HepG2 (cell line): ENCODE data around the gene PRKN. TPM values are rescaled to one million over a fixed set of nuclear protein-coding genes. Genes with fewer than 3 reads are reported as not detected.

Experiments used
- ATAC-seq: fragments of 200-7000 bp; cut with Tn5 transposase; 3 replicates; pipeline ENCODE4 v1.9.1; 2020; ENCODE audit warnings: mild to moderate bottlenecking, moderate library complexity
- BruUV-seq: library from RNA; stranded (reverse); fragments of 400-500 nt; replicated peaks from 2 replicates; lab custom pipeline; 2021; lab: Mats Ljungman, UMichigan
- CTCF ChIA-PET: fragments of 300-600 bp; formaldehyde crosslinking; extraction: SDS; loops from one replicate; lab custom pipeline; 2021; ENCODE audit warnings: low total read pairs, inconsistent platforms, low intra/inter-chr PET ratio; lab: Yijun Ruan, JAX
- POLR2A ChIA-PET: fragments of 350-600 bp; sonication (Branson Sonifier 250); formaldehyde crosslinking; loops from one replicate; lab custom pipeline; 2020; ENCODE audit warnings: antibody characterized with exemption, inconsistent platforms; lab: Yijun Ruan, JAX
- DNase-seq: peaks from one replicate; pipeline ENCODE4 v3.0.0-alpha.2; 2015; ENCODE audit warnings: low spot score
- FAIRE-seq: peaks from 3 replicates; lab custom pipeline; 2011; peaks lifted over from hg19 to GRCh38; lab: Jason Lieb, UNC
- H2AFZ ChIP-seq: one replicate; pipeline ENCODE4 v1.6.1; 2011; ENCODE audit warnings: low read length, inconsistent platforms
- H3K27ac ChIP-seq: fragments of 300-600 bp; 3 replicates; pipeline ENCODE4 v1.8.0; 2011; ENCODE audit warnings: mixed run types, mild to moderate bottlenecking, mixed read lengths, low read length, inconsistent platforms; ENCODE audit not compliant: insufficient read depth; ENCODE audit errors: extremely low read length
- H3K27me3 ChIP-seq, 2 experiments: fragments of 200-600 bp in 1 of 2; 2 replicates in 1 of 2; 3 replicates in 1 of 2; pipeline versions ENCODE4 v1.6.0 to v1.8.0; 2011; ENCODE audit warnings: low read length in 2 of 2, mild to moderate bottlenecking in 2 of 2, moderate library complexity in 2 of 2, inconsistent platforms in 1 of 2; ENCODE audit not compliant: insufficient read depth in 2 of 2, control insufficient read depth in 1 of 2
- H3K36me3 ChIP-seq, 2 experiments: fragments of 200-600 bp in 1 of 2; replicated peaks in 1 of 2; 2 replicates in 1 of 2; 3 replicates in 1 of 2; pipeline versions ENCODE4 v1.5.1 to v1.8.0; 2011; ENCODE audit warnings: low read length in 2 of 2, inconsistent platforms in 1 of 2; ENCODE audit not compliant: insufficient read depth in 2 of 2, control insufficient read depth in 1 of 2
- H3K4me1 ChIP-seq: 2 replicates; pipeline ENCODE4 v1.5.1; 2012; ENCODE audit warnings: low read length, inconsistent platforms; ENCODE audit not compliant: insufficient read depth
- H3K4me2 ChIP-seq: 2 replicates; pipeline ENCODE4 v1.6.0; 2011; ENCODE audit warnings: low read depth, low read length, inconsistent platforms
- H3K4me3 ChIP-seq, 3 experiments: fragments of 200-600 bp in 1 of 3; sonication (generic), shearing (Covaris generic) in 1 of 3; replicated peaks in 1 of 3; 2 replicates each; pipeline ENCODE4 v1.5.1; 2011 to 2016; ENCODE audit warnings: low read length in 3 of 3, inconsistent platforms in 2 of 3, low read depth in 2 of 3, mild to moderate bottlenecking in 2 of 3, control low read depth in 1 of 3, mixed read lengths in 1 of 3; ENCODE audit not compliant: insufficient read depth in 1 of 3
- H3K79me2 ChIP-seq: one replicate; pipeline ENCODE4 v1.6.1; 2011; ENCODE audit warnings: low read length, inconsistent platforms; ENCODE audit not compliant: insufficient read depth
- H3K9ac ChIP-seq: 2 replicates; pipeline ENCODE4 v1.6.0; 2011; ENCODE audit warnings: mild to moderate bottlenecking, low read depth, low read length, inconsistent platforms; ENCODE audit not compliant: insufficient read depth
- H3K9me3 ChIP-seq: 2 replicates; pipeline ENCODE4 v1.5.1; 2012; ENCODE audit warnings: mild to moderate bottlenecking, low read length
- H4K20me1 ChIP-seq: 2 replicates; pipeline ENCODE4 v1.6.0; 2011; ENCODE audit warnings: inconsistent platforms, mild to moderate bottlenecking, low read length, moderate library complexity; ENCODE audit not compliant: insufficient read depth
- AHR ChIP-seq: IDR thresholded peaks from 2 replicates; pipeline ENCODE4 v1.6.1; 2018; ENCODE audit warnings: missing genetic modification reagents, missing compliant biosample characterization
- RBFOX2 ChIP-seq: fragments of 200-400 bp; formaldehyde crosslinking; IDR thresholded peaks from 2 replicates; pipeline ENCODE4 v1.6.1; 2017; ENCODE audit warnings: low read depth, mild to moderate bottlenecking, low read length
- RCOR2 ChIP-seq: IDR thresholded peaks from 2 replicates; pipeline ENCODE4 v1.6.1; 2016; ENCODE audit warnings: missing biosample characterization, missing genetic modification reagents
- TCF12 ChIP-seq, 2 experiments: fragments of 450-650 bp in 1 of 2; sonication (generic) in 1 of 2; formaldehyde crosslinking in 1 of 2; IDR thresholded peaks; 2 replicates each; pipeline versions ENCODE4 v1.6.1 to v1.8.0; 2017 to 2022; ENCODE audit warnings: antibody characterized with exemption in 1 of 2, mild to moderate bottlenecking in 1 of 2, missing genetic modification reagents in 1 of 2, moderate library complexity in 1 of 2
- TCF7L2 ChIP-seq: IDR thresholded peaks from 2 replicates; pipeline ENCODE4 v1.6.1; 2011; ENCODE audit warnings: mild to moderate bottlenecking, low read depth, low read length, moderate library complexity
- ZFY ChIP-seq: sonication (generic); formaldehyde crosslinking; IDR thresholded peaks from 2 replicates; pipeline ENCODE4 v1.4.0; 2020; ENCODE audit warnings: missing genetic modification reagents
- WGBS: methylation state at CpG from one replicate; pipeline ENCODE4 v1.1.6; 2017; ENCODE audit warnings: low lambda C conversion rate; 5-methylcytosine and 5-hydroxymethylcytosine counted together
- in situ Hi-C: cut with HindIII; loops from 2 replicates; pipeline ENCODE4 v1.10.0; 2017; ENCODE audit warnings: low pct_unique_long_range_greater_than_20kb; ENCODE audit not compliant: extremely low pct_ligation_motif_present
- intact Hi-C: fragments of 100-400 bp; cut with micrococcal nuclease; formaldehyde crosslinking; loops from one replicate; pipeline ENCODE4 v1.10.0; 2022; ENCODE audit not compliant: unreplicated experiment
- polyA plus RNA-seq, 8 experiments: library from polyadenylated mRNA; depleted of rRNA in 3 of 8; stranded (reverse) in 7 of 8; unstranded in 1 of 8; fragments of >200 nt; fragmentation: Illumina TruSeq in 4 of 8; extraction: Trizol in 4 of 8; gene quantifications; 2 replicates each; pipeline versions ENCODE4 v1.2.1 to v1.2.3, GENCODE V29; 2011 to 2016; ENCODE audit warnings: low read depth in 4 of 8, missing spikeins in 1 of 8, mixed read lengths in 1 of 8; ENCODE audit not compliant: insufficient read depth in 1 of 8
- total RNA-seq, 5 experiments: library from RNA; depleted of rRNA; stranded (reverse); fragments of >200 nt; fragmentation: Illumina TruSeq; extraction: Trizol; gene quantifications; 2 replicates each; pipeline ENCODE4 v1.2.3, GENCODE V29; 2016; ENCODE audit warnings: low read depth in 1 of 5
- TF ChIP-seq, protein P1 (sequence below): sonication (generic); formaldehyde crosslinking; IDR thresholded peaks from 2 replicates; pipeline ENCODE4 v1.8.0; 2022; ENCODE audit warnings: mild to moderate bottlenecking, missing genetic modification reagents, moderate library complexity
- TF ChIP-seq, protein P2 (sequence below): sonication (generic); formaldehyde crosslinking; IDR thresholded peaks from 2 replicates; pipeline ENCODE4 v1.4.0; 2020; ENCODE audit warnings: missing genetic modification reagents, low read depth, mild to moderate bottlenecking, borderline replicate concordance

Gene PRKN
- total and polyA plus RNA-seq, 2 of the 13 experiments (the other 11 are each of a cell fraction or from before 2014, with no cell fraction given), result 0.31 to 0.44 TPM

- TF ChIP-seq TCF7L2, result no peak
- TF ChIP-seq, protein P1, sequence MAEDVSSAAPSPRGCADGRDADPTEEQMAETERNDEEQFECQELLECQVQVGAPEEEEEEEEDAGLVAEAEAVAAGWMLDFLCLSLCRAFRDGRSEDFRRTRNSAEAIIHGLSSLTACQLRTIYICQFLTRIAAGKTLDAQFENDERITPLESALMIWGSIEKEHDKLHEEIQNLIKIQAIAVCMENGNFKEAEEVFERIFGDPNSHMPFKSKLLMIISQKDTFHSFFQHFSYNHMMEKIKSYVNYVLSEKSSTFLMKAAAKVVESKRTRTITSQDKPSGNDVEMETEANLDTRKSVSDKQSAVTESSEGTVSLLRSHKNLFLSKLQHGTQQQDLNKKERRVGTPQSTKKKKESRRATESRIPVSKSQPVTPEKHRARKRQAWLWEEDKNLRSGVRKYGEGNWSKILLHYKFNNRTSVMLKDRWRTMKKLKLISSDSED (CRISPR knock-in tag), result no peak
- TF ChIP-seq, protein P2, sequence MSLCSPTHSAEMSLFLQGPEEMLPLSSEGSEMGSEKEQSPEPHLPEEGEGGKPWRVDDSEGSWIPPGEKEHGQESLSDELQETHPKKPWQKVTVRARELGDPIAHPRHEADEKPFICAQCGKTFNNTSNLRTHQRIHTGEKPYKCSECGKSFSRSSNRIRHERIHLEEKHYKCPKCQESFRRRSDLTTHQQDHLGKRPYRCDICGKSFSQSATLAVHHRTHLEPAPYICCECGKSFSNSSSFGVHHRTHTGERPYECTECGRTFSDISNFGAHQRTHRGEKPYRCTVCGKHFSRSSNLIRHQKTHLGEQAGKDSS (CRISPR knock-in tag), result no peak
- TF ChIP-seq AHR (CRISPR knock-in tag), result no peak
- TF ChIP-seq TCF12 (IDR thresholded peaks at IDR 0.05), result no peak
- TF ChIP-seq TCF12 (CRISPR knock-in tag; IDR thresholded peaks at IDR 0.05), result no peak
- TF ChIP-seq RBFOX2, result no peak
Measured at GRCh38 chr6:161674930-161675682, 1052.5 kb downstream of the PRKN start (continued).

DNA sequence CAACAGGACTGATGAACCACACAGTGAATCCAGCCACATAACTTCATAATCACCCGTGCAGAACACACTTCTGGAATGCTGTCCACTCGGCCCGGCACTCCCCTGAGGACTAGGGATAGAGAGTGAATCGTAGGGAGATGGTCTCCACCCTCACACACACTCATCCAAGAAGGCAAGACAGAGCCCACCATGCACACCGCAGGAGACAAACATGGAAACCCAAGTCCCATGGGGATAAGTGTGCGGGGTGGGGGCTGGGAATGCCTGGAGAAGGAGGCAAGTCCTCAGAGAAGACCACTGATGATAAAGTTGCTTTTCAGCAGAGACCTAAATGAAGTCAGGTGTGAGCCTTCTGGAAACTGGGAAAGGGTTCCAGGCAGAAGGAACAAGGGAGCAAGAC lies 1054.5 kb downstream of the PRKN start:
- no peak overlapping the region for H3K4me3 ChIP-seq
- no peak for TF ChIP-seq ZFY (CRISPR knock-in tag)
- TF ChIP-seq RCOR2 (CRISPR knock-in tag), result no peak
- H3K27ac ChIP-seq, result no peak overlapping the region
- intact Hi-C loops (no loop called here), in situ Hi-C loops (no loop called here)
- CTCF ChIA-PET, result no interaction called here
- H3K9ac ChIP-seq, result no peak overlapping the region
- 28% methylated on average over 6 of the region's 6 CpGs for WGBS
- no peak for FAIRE-seq
- POLR2A ChIA-PET, result no interaction called here
- H2AFZ ChIP-seq, result no peak overlapping the region
- H3K9me3 ChIP-seq, result no peaks in the 10 kb centered on the region
- no peaks in the 10 kb centered on the region for H3K4me1 ChIP-seq
- H3K27me3 ChIP-seq, result peaks cover 0 to 3% of the 10 kb centered on the region in 2 experiments; a peak in 2 of 5 replicates
- no peaks in the 10 kb centered on the region for H4K20me1 ChIP-seq
- no TSS peak for BruUV-seq
- no peak overlapping the region for H3K4me2 ChIP-seq
- no peaks in the 10 kb centered on the region for H3K79me2 ChIP-seq
- no peaks in the 10 kb centered on the region for H3K36me3 ChIP-seq
- DNase-seq, result no peak
- ATAC-seq, result no peak
